Measurements from ENCODE around the gene MRO. TPM values are rescaled to one million over a fixed set of nuclear protein-coding genes. Genes with fewer than 3 reads are reported as not detected.

The MRO gene
- polyA plus RNA-seq, 1 of the 3 experiments (the other 2 are of a cell fraction): not detected

- CTCF ChIA-PET: no interaction called here
- Histone ChIP-seq H3K27ac (ENCODE audit: low read depth in 2 of 2, low read length in 1 of 2) (no peak overlapping the region), H4K20me1 (ENCODE audit: insufficient read depth) (no peaks in the 10 kb centered on the region), H3K4me1 (ENCODE audit: control insufficient read depth in 1 of 2, insufficient read depth in 2 of 2, low read depth in 1 of 2, low read length in 1 of 2) (peaks cover 0 to 6% of the 10 kb centered on the region in 2 experiments; a peak in 1 of 4 replicates), H3K9me3 (no peaks in the 10 kb centered on the region), H3K4me3 (ENCODE audit: low read depth in 2 of 2, low read length in 1 of 2) (no peak overlapping the region), H3K79me2 (ENCODE audit: insufficient read depth) (no peaks in the 10 kb centered on the region), H3K36me3 (replicated peaks in 1 of 2; ENCODE audit: control insufficient read depth in 1 of 2, insufficient read depth in 2 of 2, low read length in 1 of 2) (no peaks in the 10 kb centered on the region), H2AFZ (ENCODE audit: low read depth) (no peak overlapping the region), H3K9me2 (no peaks in the 10 kb centered on the region), H3K27me3 (ENCODE audit: insufficient read depth) (no peaks in the 10 kb centered on the region; the same call in 1 of the 2 replicates), H3F3A (replicated peaks; ENCODE audit: insufficient read depth) (peaks cover 6% of the 10 kb centered on the region), H3K9ac (no peak overlapping the region), H3K4me2 (no peak overlapping the region)
- POLR2A ChIA-PET: no interaction called here
- DNase-seq: no peak
- TF ChIP-seq GABPA (IDR thresholded peaks at IDR 0.05; ENCODE audit: low read depth) (no peak), USF1 (IDR thresholded peaks at IDR 0.05; ENCODE audit: borderline replicate concordance, low read depth) (no peak), FOXJ3 (CRISPR knock-in tag; IDR thresholded peaks at IDR 0.05) (no peak), ZBTB33 (IDR thresholded peaks at IDR 0.05; ENCODE audit: borderline replicate concordance, low read depth) (no peak), GATA2 (CRISPR knock-in tag; IDR thresholded peaks at IDR 0.05) (no peak), FOSL2 (IDR thresholded peaks at IDR 0.05; ENCODE audit: borderline replicate concordance, low read depth) (no peak), MEF2A (IDR thresholded peaks at IDR 0.05; ENCODE audit: borderline replicate concordance, low read depth) (no peak)
- WGBS (ENCODE audit: low lambda C conversion rate): 35% methylated on average over 1 of the region's 1 CpG
Measured at GRCh38 chr18:50842846-50843245, 23.0 kb upstream of the MRO start.

GRCh38 chr18:50839996-50840395 is 20.2 kb upstream of the MRO start:
- Histone ChIP-seq H3K27ac (ENCODE audit: low read depth in 2 of 2, low read length in 1 of 2) (no peak overlapping the region), H2AFZ (ENCODE audit: low read depth) (no peak overlapping the region), H3K9ac (no peak overlapping the region), H3K4me3 (ENCODE audit: low read depth in 2 of 2, low read length in 1 of 2) (no peak overlapping the region), H3F3A (replicated peaks; ENCODE audit: insufficient read depth) (peaks cover 3% of the 10 kb centered on the region), H3K27me3 (ENCODE audit: insufficient read depth) (no peaks in the 10 kb centered on the region; the same call in 1 of the 2 replicates), H3K9me3 (no peaks in the 10 kb centered on the region), H3K36me3 (replicated peaks in 1 of 2; ENCODE audit: control insufficient read depth in 1 of 2, insufficient read depth in 2 of 2, low read length in 1 of 2) (no peaks in the 10 kb centered on the region), H3K79me2 (ENCODE audit: insufficient read depth) (no peaks in the 10 kb centered on the region), H4K20me1 (ENCODE audit: insufficient read depth) (no peaks in the 10 kb centered on the region), H3K9me2 (no peaks in the 10 kb centered on the region), H3K4me1 (ENCODE audit: control insufficient read depth in 1 of 2, insufficient read depth in 2 of 2, low read depth in 1 of 2, low read length in 1 of 2) (peaks cover 5 to 6% of the 10 kb centered on the region in 2 experiments; a peak in 1 of 4 replicates), H3K4me2 (no peak overlapping the region)
- WGBS (ENCODE audit: low lambda C conversion rate): 90% methylated on average over 2 of the region's 3 CpGs
- TF ChIP-seq RCOR1 (IDR thresholded peaks at IDR 0.05; ENCODE audit: low read length) (no peak), POLR2AphosphoS5 (IDR thresholded peaks at IDR 0.05; ENCODE audit: low read depth, low read length) (no peak), NFIC (IDR thresholded peaks at IDR 0.05; ENCODE audit: borderline replicate concordance) (no peak), NRF1 (IDR thresholded peaks at IDR 0.05; ENCODE audit: low read depth, low read length) (no peak), CHD2 (IDR thresholded peaks at IDR 0.05; ENCODE audit: low read length, partially characterized antibody) (no peak), YY1 (IDR thresholded peaks at IDR 0.05; ENCODE audit: low read depth) (no peak), TCF12 (IDR thresholded peaks at IDR 0.05) (no peak), FOXM1 (IDR thresholded peaks at IDR 0.05; ENCODE audit: low read depth) (no peak), MXI1 (IDR thresholded peaks at IDR 0.05; ENCODE audit: low read depth, low read length) (no peak), PBX3 (IDR thresholded peaks at IDR 0.05) (no peak), FOSL2 (IDR thresholded peaks at IDR 0.05; ENCODE audit: borderline replicate concordance, low read depth) (no peak), IRF3 (IDR thresholded peaks at IDR 0.05; ENCODE audit: low read depth, low read length) (no peak), ELF1 (IDR thresholded peaks at IDR 0.05) (no peak), RXRA (IDR thresholded peaks at IDR 0.05; ENCODE audit: borderline replicate concordance, low read depth) (no peak), EZH2phosphoT487 (IDR thresholded peaks at IDR 0.05; ENCODE audit: borderline replicate concordance, low read depth) (no peak)
- CTCF ChIA-PET: no interaction called here
- POLR2A ChIA-PET: no interaction called here
- DNase-seq: no peak

All from SK-N-SH (cell line).